ENCODE results near the gene LYSMD1.

Gene LYSMD1

GRCh38 chr1:151175863-151176262 is 10.2 kb upstream of the LYSMD1 start, which contains the start of gene TMOD4:
Gene TMOD4 (minus strand): TSS chr1:151175981. CDS start chr1:151174875, 1,106 bp downstream.
- H3K27ac ChIP-seq (replicated peaks): no peak within 1 kb of the TSS
- TF ChIP-seq, protein P1, sequence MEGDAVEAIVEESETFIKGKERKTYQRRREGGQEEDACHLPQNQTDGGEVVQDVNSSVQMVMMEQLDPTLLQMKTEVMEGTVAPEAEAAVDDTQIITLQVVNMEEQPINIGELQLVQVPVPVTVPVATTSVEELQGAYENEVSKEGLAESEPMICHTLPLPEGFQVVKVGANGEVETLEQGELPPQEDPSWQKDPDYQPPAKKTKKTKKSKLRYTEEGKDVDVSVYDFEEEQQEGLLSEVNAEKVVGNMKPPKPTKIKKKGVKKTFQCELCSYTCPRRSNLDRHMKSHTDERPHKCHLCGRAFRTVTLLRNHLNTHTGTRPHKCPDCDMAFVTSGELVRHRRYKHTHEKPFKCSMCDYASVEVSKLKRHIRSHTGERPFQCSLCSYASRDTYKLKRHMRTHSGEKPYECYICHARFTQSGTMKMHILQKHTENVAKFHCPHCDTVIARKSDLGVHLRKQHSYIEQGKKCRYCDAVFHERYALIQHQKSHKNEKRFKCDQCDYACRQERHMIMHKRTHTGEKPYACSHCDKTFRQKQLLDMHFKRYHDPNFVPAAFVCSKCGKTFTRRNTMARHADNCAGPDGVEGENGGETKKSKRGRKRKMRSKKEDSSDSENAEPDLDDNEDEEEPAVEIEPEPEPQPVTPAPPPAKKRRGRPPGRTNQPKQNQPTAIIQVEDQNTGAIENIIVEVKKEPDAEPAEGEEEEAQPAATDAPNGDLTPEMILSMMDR (IDR thresholded peaks at IDR 0.05; ENCODE audit: insufficient read depth, low read length): peak; percentile 52
- TF ChIP-seq SPI1 (IDR thresholded peaks at IDR 0.05; ENCODE audit: borderline replicate concordance, low read depth): peak; percentile 78
- no peak for TF ChIP-seq GABPA (IDR thresholded peaks at IDR 0.05; ENCODE audit: low read depth)
- no peak within 1 kb of the TSS for H3K4me3 ChIP-seq (replicated peaks; ENCODE audit: insufficient read depth, low read length)
- DNase-seq (ENCODE audit: low read depth in 1 of 2, low spot score in 1 of 2): peak in 1 of 2 experiments; percentile 41
- no peaks in the 10 kb centered on the region for H3K27me3 ChIP-seq (ENCODE audit: insufficient read depth, poor library complexity, severe bottlenecking)

GRCh38 chr1:151175041-151175741 is 9.5 kb upstream of the LYSMD1 start:
- H3K27me3 ChIP-seq (ENCODE audit: insufficient read depth, poor library complexity, severe bottlenecking): no peaks in the 10 kb centered on the region
- no peak for TF ChIP-seq POLR2AphosphoS5 (IDR thresholded peaks at IDR 0.05; ENCODE audit: low read depth)
- TF ChIP-seq, protein P1 (IDR thresholded peaks at IDR 0.05; ENCODE audit: insufficient read depth, low read length): no peak
- no peak for TF ChIP-seq SPI1 (IDR thresholded peaks at IDR 0.05; ENCODE audit: borderline replicate concordance, low read depth)
- TF ChIP-seq REST (IDR thresholded peaks at IDR 0.05; ENCODE audit: insufficient replicate concordance, low read depth): no peak
- TF ChIP-seq GABPA (IDR thresholded peaks at IDR 0.05; ENCODE audit: low read depth): no peak
- no peak overlapping the region for H3K4me3 ChIP-seq (replicated peaks; ENCODE audit: insufficient read depth, low read length)
- H3K27ac ChIP-seq (replicated peaks): no peak overlapping the region
- DNase-seq (ENCODE audit: low read depth in 1 of 2, low spot score in 1 of 2): no peak

DNA sequence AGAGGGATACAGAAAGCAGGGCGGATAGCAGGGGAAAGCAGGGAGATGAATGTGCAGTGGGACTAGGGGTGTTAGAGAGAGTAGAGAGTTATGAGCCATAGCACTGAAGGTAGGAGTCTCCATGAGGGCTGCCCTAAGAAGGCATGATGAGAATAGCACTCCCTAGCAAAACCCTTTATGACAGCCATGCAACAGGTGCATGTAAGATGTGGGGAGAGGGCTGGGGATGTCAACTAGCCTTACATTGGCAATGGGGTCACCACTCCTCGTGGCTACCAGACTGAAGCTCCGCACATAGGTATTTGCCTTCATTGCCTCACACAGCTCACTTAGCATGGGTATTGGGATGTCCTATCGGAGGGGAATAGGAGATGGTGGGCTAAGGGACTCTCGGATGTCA is 5.5 kb upstream of the LYSMD1 start:
- no peak overlapping the region for H3K4me3 ChIP-seq (replicated peaks; ENCODE audit: insufficient read depth, low read length)
- no peak for DNase-seq (ENCODE audit: low read depth in 1 of 2, low spot score in 1 of 2)
- H3K27me3 ChIP-seq (ENCODE audit: insufficient read depth, poor library complexity, severe bottlenecking): no peaks in the 10 kb centered on the region
- no peak overlapping the region for H3K27ac ChIP-seq (replicated peaks)
- TF ChIP-seq POLR2AphosphoS5 (IDR thresholded peaks at IDR 0.05; ENCODE audit: low read depth) (no peak), SPI1 (IDR thresholded peaks at IDR 0.05; ENCODE audit: borderline replicate concordance, low read depth) (no peak), GABPA (IDR thresholded peaks at IDR 0.05; ENCODE audit: low read depth) (no peak), REST (IDR thresholded peaks at IDR 0.05; ENCODE audit: insufficient replicate concordance, low read depth) (no peak)
- TF ChIP-seq, protein P1 (IDR thresholded peaks at IDR 0.05; ENCODE audit: insufficient read depth, low read length): no peak
